ENCODE measurements around the gene SSX2IP. TPM values are rescaled to one million over a fixed set of nuclear protein-coding genes. Genes with fewer than 3 reads are reported as not detected.
A peak's percentile ranks its signal among the peaks of the same experiment; 100 is the strongest.

The SSX2IP gene
- total RNA-seq, 1 donor from 2014 or later: 2.3 TPM

GRCh38 chr1:84689514-84690396 is 506 bp downstream of the SSX2IP start:
- intact Hi-C loops (cut with DNase I): loop anchor here (1.0 to 5.0 kb wide), 4 partner anchors 9 to 183 kb away; partner anchors contain the start of genes CTBS, GNG5 and SPATA1
- H3K27ac ChIP-seq: peak overlapping the region; percentile 70 to 80
- H3K4me1 ChIP-seq: peaks cover 0 to 15% of the 10 kb centered on the region in 2 donors
- no peaks in the 10 kb centered on the region for H3K9me3 ChIP-seq
- H3K36me3 ChIP-seq: no peaks in the 10 kb centered on the region
- H3K4me3 ChIP-seq: peak overlapping the region; percentile 70 to 93
- TF ChIP-seq CTCF (IDR thresholded peaks at IDR 0.05): peak in 1 of 3 experiments; percentile 33
- H3K27me3 ChIP-seq: no peaks in the 10 kb centered on the region
- DNase-seq (ENCODE audit: low spot score in 2 of 2): peak in 1 of 2 donors; percentile 78

GRCh38 chr1:84688463-84689061 is 1.7 kb downstream of the SSX2IP start:
- Histone ChIP-seq H3K4me3 (no peak overlapping the region), H3K9me3 (no peaks in the 10 kb centered on the region), H3K27ac (no peak overlapping the region), H3K27me3 (no peaks in the 10 kb centered on the region), H3K4me1 (peaks cover 0 to 15% of the 10 kb centered on the region in 2 donors), H3K36me3 (no peaks in the 10 kb centered on the region)
- TF ChIP-seq CTCF (IDR thresholded peaks at IDR 0.05): no peak
- no peak for DNase-seq (ENCODE audit: low spot score in 2 of 2)
- intact Hi-C loops (cut with DNase I): no loop called here

DNA sequence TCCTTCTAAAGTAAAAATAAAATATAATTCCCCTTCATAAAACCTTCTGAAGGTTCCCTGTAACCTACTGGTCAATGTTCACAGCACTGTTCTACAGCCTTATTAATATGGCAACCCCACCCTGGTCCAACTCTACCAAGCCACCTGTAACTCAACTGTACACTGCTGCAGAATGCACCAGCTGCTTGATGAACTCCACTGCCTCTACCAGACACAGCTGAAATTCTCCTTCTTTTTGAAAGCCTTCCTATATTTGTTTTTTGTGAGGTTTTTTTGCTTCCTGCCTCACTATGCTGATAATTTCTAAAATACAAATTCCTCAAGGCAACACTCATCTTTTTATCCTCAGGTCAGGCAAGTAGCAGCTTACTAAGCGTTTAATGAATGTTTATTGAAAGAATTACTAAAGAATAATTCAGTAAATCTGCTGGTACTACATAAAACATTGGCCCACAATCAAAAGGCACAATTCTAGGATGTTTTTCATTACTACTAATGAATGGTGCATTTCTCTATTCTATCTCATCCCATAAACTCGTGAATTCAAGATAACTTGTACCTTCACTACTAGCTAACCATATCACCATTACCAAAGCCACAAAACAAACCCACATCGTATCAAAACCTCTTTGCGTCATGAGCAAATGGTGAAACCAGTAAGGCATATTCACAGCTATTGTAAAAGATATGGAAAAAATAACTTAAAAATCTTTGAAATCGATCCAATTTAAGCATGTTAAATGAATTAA is 2.4 kb downstream of the SSX2IP start:
- H3K36me3 ChIP-seq: no peaks in the 10 kb centered on the region
- no peaks in the 10 kb centered on the region for H3K27me3 ChIP-seq
- H3K4me1 ChIP-seq: peaks cover 0 to 15% of the 10 kb centered on the region in 2 donors
- H3K27ac ChIP-seq: no peak overlapping the region
- DNase-seq (ENCODE audit: low spot score in 2 of 2): no peak
- intact Hi-C loops (cut with DNase I): no loop called here
- no peak overlapping the region for H3K4me3 ChIP-seq
- no peaks in the 10 kb centered on the region for H3K9me3 ChIP-seq
- no peak for TF ChIP-seq CTCF (IDR thresholded peaks at IDR 0.05)

GRCh38 chr1:84686223-84686622 is 4.0 kb downstream of the SSX2IP start:
- intact Hi-C loops (cut with DNase I): no loop called here
- Histone ChIP-seq H3K36me3 (no peaks in the 10 kb centered on the region), H3K4me1 (peaks cover 0 to 15% of the 10 kb centered on the region in 2 donors), H3K9me3 (no peaks in the 10 kb centered on the region), H3K27ac (no peak overlapping the region), H3K4me3 (no peak overlapping the region), H3K27me3 (no peaks in the 10 kb centered on the region)
- no peak for DNase-seq (ENCODE audit: low spot score in 2 of 2)
- TF ChIP-seq CTCF (IDR thresholded peaks at IDR 0.05): no peak

- H3K4me3 ChIP-seq: no peak overlapping the region
- no peak overlapping the region for H3K27ac ChIP-seq
- no peak for TF ChIP-seq CTCF (IDR thresholded peaks at IDR 0.05)
- no peaks in the 10 kb centered on the region for H3K27me3 ChIP-seq
- peaks cover 0 to 8% of the 10 kb centered on the region in 2 donors for H3K4me1 ChIP-seq
- intact Hi-C loops (cut with DNase I): no loop called here
- H3K9me3 ChIP-seq: no peaks in the 10 kb centered on the region
- no peak for DNase-seq (ENCODE audit: low spot score in 2 of 2)
- H3K36me3 ChIP-seq: no peaks in the 10 kb centered on the region
These were observed 6.8 kb downstream of the SSX2IP start for GRCh38 chr1:84683508-84683907.
